ENCODE results near the gene CNOT1.
A peak's percentile ranks its signal among the peaks of the same experiment; 100 is the strongest.

The CNOT1 gene

GRCh38 chr16:58513874-58514273 is 115.8 kb downstream of the CNOT1 start:
- no peaks in the 10 kb centered on the region for H3K9me3 ChIP-seq (ENCODE audit: control insufficient read depth, insufficient read depth, low read length)
- no peak for TF ChIP-seq CTCF (IDR thresholded peaks at IDR 0.05; ENCODE audit: low read depth, low read length, poor library complexity, severe bottlenecking)
- no peak for TF ChIP-seq EZH2phosphoT487 (IDR thresholded peaks at IDR 0.05; ENCODE audit: borderline replicate concordance, low read length)
- H3K79me2 ChIP-seq (ENCODE audit: control insufficient read depth, low read length), result peaks cover 64% of the 10 kb centered on the region
- peaks cover 12% of the 10 kb centered on the region for H4K20me1 ChIP-seq (ENCODE audit: control insufficient read depth, insufficient read depth, low read depth, low read length)
- H3K4me3 ChIP-seq (ENCODE audit: low read length), result 0 out of 2 replicates have a peak overlapping the region, but pooled peaks have one; percentile 13
- no peaks in the 10 kb centered on the region for H3K27me3 ChIP-seq (ENCODE audit: control insufficient read depth, low read length)
- peaks cover 31% of the 10 kb centered on the region for H3F3A ChIP-seq (ENCODE audit: control insufficient read depth, insufficient read depth)
- H3K27ac ChIP-seq (ENCODE audit: low read depth, low read length), result no peak overlapping the region
- H3K4me2 ChIP-seq (ENCODE audit: low read length), result peak overlapping the region; percentile 95
- peaks cover 45% of the 10 kb centered on the region for H3K4me1 ChIP-seq (ENCODE audit: control insufficient read depth, low read length)
- H3K36me3 ChIP-seq (ENCODE audit: control insufficient read depth, low read length), result peaks cover 53% of the 10 kb centered on the region
- no peaks in the 10 kb centered on the region for H3K9me2 ChIP-seq (replicated peaks; ENCODE audit: control insufficient read depth, low read length)

DNA sequence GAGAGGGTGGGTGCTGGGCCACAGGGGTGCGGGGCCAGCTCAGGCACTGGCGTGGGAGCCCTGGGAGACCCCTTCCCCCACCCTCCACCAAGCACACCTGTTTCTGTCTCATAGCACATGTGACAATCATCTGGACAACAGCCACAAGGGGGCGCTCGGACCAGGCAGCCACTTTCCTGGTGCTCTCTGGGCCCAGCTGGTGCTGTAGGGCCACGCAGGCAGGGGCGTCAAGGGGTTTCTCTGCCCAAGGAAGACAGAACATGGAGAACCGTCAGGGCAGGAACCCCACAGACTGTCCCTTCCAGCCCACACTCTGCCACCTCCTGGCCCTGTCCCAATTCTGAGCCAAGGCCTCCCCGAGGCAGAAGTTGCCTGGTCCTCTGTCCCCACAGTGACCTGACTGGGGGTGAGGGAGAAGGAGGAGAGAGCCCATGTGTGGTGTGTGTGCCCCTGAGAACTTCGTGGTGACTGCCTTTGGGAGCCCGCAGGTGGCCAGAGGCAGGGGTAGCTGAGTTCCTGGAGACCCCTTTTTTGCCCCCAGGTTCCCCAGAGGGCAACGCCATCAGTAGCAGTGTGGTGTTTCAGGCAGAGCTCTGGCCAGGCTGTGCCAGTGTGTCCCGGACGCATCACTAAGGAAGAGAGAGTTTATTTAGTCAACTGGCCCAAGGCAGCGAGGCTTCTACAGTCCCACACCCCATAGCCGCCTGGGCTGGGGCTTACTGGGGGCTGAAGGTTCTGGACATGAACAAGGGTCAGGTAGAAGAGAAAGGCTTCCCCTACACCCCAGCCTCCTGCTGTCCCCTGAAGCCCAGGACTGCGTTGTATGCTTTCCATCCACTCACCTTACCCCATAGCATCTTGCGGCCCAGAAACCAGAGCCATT is 117.5 kb downstream of the CNOT1 start:
- TF ChIP-seq EZH2phosphoT487 (IDR thresholded peaks at IDR 0.05; ENCODE audit: borderline replicate concordance, low read length), result no peak
- peak; percentile 87 for TF ChIP-seq CTCF (IDR thresholded peaks at IDR 0.05; ENCODE audit: low read depth, low read length, poor library complexity, severe bottlenecking)
- H3K27me3 ChIP-seq (ENCODE audit: control insufficient read depth, low read length), result no peaks in the 10 kb centered on the region

DNA sequence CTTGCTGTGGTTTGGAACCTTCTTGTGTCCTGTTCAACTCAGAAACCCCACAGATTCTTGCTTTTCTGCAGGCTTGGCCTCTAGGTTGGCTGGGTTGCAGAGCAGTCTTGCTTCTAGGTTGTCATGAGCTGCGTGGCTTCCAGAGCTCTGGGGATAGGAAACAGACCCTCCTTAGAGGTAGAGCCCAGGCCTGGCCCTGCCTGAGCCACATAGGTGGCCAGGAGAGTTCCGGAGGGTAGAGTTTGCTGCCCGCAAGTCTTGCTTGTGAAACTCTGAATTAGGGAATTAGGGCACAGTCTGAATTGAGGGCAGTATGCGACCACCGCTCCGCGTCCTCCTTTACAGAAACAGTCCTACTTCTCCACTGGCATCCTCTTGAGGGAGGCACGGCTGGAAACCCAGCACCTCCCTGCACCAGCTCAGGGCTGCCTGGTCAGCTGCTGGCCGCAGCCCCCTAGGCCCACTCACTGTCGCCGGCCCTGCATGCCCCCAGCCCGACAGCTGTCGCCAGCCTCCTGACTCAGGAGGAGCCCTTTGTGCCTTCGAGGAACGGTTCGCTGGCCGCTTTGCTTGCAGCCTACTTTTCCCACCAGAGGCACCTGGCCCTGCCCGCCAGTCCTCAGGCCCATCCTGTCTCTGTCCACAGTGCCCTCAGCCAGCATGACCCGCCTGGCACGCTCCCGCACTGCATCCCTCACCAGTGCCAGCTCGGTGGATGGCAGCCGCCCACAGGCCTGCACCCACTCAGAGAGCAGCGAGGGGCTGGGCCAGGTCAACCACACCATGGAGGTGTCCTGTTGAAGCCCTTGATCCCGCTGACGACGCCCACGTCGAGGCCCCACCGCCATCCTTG is 118.6 kb downstream of the CNOT1 start:
- Histone ChIP-seq H3K79me2 (ENCODE audit: control insufficient read depth, low read length) (peaks cover 41% of the 10 kb centered on the region), H3K27me3 (ENCODE audit: control insufficient read depth, low read length) (no peaks in the 10 kb centered on the region), H4K20me1 (ENCODE audit: control insufficient read depth, insufficient read depth, low read depth, low read length) (peaks cover 7% of the 10 kb centered on the region; the same call in 1 of the 2 replicates), H3K4me2 (ENCODE audit: low read length) (no peak overlapping the region), H3K4me1 (ENCODE audit: control insufficient read depth, low read length) (peaks cover 26% of the 10 kb centered on the region), H3K9me3 (ENCODE audit: control insufficient read depth, insufficient read depth, low read length) (no peaks in the 10 kb centered on the region), H3K4me3 (ENCODE audit: low read length) (no peak overlapping the region), H3K36me3 (ENCODE audit: control insufficient read depth, low read length) (peaks cover 25% of the 10 kb centered on the region), H3K9me2 (replicated peaks; ENCODE audit: control insufficient read depth, low read length) (no peaks in the 10 kb centered on the region), H3K27ac (ENCODE audit: low read depth, low read length) (no peak overlapping the region), H3F3A (ENCODE audit: control insufficient read depth, insufficient read depth) (peaks cover 8% of the 10 kb centered on the region)
- TF ChIP-seq CTCF (IDR thresholded peaks at IDR 0.05; ENCODE audit: low read depth, low read length, poor library complexity, severe bottlenecking), result no peak

More for the DNA sequence above, 117.5 kb downstream of the CNOT1 start:
- peaks cover 35% of the 10 kb centered on the region for H3K4me1 ChIP-seq (ENCODE audit: control insufficient read depth, low read length)
- no peak overlapping the region for H3K4me3 ChIP-seq (ENCODE audit: low read length)
- H3K36me3 ChIP-seq (ENCODE audit: control insufficient read depth, low read length), result peaks cover 36% of the 10 kb centered on the region
- H3K9me2 ChIP-seq (replicated peaks; ENCODE audit: control insufficient read depth, low read length), result no peaks in the 10 kb centered on the region
- H3K79me2 ChIP-seq (ENCODE audit: control insufficient read depth, low read length), result peaks cover 52% of the 10 kb centered on the region
- H4K20me1 ChIP-seq (ENCODE audit: control insufficient read depth, insufficient read depth, low read depth, low read length), result peaks cover 12% of the 10 kb centered on the region
- no peak overlapping the region for H3K27ac ChIP-seq (ENCODE audit: low read depth, low read length)
- no peaks in the 10 kb centered on the region for H3K9me3 ChIP-seq (ENCODE audit: control insufficient read depth, insufficient read depth, low read length)
- H3K4me2 ChIP-seq (ENCODE audit: low read length), result no peak overlapping the region
- peaks cover 15% of the 10 kb centered on the region for H3F3A ChIP-seq (ENCODE audit: control insufficient read depth, insufficient read depth)

Measured in DOHH2 (cell line).